ENCODE data around the gene CCDC18.

DNA sequence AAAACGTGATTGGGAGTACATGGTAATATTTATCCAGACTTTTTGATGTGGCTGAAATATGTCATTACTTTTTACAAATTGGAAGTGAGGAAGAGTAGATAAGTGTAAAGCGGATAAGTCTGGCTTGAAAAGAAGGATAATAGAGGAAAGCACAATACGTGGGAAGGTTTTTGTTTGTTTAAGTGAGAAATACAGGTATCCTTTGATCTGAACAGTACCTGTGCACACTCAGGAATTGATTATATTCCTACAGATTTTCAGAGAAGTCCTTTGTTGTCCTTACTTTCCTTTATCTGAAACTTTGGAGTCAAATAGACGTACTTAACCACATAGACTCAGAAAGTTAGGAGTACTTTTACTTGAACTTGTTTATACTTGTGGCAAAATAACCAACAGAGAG lies 20.2 kb downstream of the CCDC18 start:
- TF ChIP-seq EZH2 (IDR thresholded peaks at IDR 0.05), result no peak
- no peak for TF ChIP-seq POLR2AphosphoS5 (IDR thresholded peaks at IDR 0.05; ENCODE audit: borderline replicate concordance, low read depth, low read length)
- no peak for TF ChIP-seq FOXP2 (optimal IDR thresholded peaks at IDR 0.05; ENCODE audit: control extremely low read depth, extremely low read length, insufficient read depth)

All from SK-N-MC (cell line).